ENCODE measurements around the gene CNTFR.

DNA sequence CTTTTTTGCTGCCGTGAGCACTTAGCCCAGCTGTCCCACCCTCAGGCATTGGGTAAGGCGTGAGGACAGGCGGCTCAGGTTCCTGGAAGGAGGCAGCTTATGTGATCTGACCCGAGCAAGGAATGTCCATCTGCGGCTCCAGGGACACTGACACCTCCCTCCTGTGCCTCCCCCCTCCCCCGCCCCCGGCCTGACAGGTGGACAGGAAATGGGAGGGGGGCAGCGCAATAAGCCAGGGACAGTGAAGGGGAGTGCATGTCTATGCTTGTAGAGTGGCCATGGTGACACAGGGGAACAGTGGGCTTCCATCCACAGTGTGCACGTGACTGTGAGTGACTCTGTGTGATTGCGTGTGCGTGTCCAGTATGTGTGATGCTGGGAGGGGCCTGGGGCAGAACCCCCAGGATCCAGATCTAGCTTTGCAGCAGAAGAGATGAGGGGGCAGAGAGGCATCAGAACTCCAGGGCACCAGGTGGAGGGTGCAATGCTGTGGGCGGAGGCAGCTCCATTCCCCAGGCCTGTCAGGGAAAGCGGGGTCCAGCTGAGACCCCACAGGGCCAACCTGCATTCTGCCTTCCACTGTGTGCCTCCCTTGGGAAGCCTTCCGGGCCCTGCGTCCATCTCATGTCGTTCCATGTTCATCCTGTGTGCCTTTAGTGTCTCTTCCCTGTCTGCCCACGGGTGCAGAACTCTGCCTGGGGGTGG, 30.5 kb downstream of the CNTFR start:
- TF ChIP-seq, protein P1, sequence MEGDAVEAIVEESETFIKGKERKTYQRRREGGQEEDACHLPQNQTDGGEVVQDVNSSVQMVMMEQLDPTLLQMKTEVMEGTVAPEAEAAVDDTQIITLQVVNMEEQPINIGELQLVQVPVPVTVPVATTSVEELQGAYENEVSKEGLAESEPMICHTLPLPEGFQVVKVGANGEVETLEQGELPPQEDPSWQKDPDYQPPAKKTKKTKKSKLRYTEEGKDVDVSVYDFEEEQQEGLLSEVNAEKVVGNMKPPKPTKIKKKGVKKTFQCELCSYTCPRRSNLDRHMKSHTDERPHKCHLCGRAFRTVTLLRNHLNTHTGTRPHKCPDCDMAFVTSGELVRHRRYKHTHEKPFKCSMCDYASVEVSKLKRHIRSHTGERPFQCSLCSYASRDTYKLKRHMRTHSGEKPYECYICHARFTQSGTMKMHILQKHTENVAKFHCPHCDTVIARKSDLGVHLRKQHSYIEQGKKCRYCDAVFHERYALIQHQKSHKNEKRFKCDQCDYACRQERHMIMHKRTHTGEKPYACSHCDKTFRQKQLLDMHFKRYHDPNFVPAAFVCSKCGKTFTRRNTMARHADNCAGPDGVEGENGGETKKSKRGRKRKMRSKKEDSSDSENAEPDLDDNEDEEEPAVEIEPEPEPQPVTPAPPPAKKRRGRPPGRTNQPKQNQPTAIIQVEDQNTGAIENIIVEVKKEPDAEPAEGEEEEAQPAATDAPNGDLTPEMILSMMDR (IDR thresholded peaks at IDR 0.05) = no peak
- TF ChIP-seq POLR2A (IDR thresholded peaks at IDR 0.05) = no peak
